Stimulated activated CD4-positive, alpha-beta T cell treated with anti-CD3 and anti-CD28 coated beads, Interleukin-1b, Interleukin-23, amount 100 ng/mL, for 24 hours (primary cell): ENCODE results near the gene SH3D21.

Experiments used
- DNase-seq, 4 experiments: peaks; one replicate each; pipeline ENCODE4 v3.0.0-alpha.2; 2020; ENCODE audit warnings: low read depth in 4 of 4, low spot score in 1 of 4

The SH3D21 gene

DNA sequence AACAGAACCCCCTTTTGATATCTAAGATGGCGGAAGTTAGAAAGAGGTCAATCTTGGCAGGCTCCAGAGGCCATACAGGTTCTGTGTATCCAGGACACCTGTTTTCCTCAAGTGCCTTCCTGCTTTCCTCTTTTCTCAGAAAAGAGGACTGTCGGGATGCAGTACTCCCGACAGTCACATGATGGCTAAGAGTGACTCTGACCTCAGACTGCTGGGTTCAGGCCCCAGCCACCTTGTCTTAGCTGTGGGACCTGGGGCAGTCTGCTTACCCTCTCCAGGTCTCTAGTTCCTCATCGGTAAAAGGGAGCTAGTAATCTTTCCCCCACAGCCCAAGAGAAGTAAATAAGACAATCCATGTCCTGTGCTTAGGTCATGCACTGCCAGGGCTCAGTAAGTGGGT is 49.6 kb downstream of the SH3D21 start:
- DNase-seq = no peak

DNA sequence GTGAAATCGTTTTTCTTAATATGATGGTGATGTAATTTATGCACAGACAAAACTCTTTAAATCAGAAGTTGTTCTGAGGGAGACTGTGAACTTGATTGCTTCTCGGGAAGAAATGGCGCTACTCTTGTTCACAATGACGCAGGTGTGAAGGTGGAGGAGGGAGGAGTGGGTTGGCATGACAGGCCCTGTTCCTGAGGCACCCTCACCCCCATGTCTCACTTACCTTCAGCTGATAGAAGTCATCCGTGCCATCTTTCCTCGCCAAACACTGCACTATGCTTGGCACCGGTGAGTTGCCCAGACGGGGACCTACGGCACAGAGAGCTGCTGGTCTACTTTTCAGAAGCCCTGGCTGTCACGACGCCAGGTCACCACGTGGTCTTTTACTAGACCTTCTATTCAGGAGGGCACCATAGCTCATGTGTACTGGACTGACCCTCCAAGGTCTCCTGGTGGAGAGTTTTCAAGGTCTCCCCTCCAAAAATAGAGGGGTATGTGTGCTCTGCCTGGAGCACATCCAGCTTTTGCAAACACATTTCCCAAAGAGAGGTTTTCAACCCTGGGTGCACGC is 52.4 kb downstream of the SH3D21 start:
- no peak for DNase-seq

DNA sequence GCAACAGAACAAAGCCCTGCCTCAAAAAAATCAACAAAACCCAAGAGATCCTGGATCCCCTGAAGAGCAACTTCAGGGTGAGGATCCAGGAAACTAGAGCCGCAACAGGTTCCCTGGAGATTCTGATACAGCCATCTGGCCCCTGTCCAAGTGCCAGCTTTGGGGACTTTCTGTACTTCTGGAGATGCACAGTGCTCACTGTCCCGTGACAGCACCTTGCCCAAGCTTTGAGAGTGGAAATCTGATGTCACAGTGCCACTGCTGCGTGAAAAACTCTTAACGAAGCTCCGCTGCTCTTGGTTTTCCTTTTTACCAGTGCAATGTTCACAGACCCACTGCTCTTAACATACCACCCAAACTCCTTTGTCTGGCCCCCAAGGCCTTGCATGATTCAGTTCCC is 53.2 kb downstream of the SH3D21 start:
- DNase-seq = no peak

DNA sequence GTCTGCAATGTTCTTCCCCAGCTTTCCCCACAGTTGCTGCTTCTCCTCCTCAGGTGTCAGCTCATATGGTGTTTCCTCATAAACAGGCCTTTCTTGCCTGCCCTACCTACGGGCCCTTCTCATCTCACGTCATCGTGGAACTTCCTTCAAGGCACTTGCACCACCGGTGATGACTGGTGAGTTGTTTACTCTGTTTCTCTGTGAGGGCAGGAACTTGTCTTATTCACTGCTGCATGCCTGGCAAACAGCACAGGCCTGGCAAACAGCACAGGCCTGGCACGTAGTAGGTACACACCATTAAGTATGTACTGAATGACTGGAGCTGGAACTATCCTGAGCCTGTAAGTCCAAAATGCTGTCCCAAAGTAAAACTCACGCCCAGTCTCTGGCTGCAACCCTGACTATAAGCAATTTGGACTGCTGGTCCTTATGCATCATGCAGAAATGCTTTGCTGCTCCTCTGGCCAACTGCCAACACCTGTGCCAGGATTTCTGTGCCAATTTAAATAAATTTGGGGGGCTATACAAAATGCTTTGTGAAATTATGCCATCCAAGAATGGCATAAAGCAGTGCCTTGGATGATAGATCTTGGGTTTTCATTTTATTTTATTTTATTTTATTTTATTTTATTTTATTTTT is 53.9 kb downstream of the SH3D21 start:
- DNase-seq = no peak

DNA sequence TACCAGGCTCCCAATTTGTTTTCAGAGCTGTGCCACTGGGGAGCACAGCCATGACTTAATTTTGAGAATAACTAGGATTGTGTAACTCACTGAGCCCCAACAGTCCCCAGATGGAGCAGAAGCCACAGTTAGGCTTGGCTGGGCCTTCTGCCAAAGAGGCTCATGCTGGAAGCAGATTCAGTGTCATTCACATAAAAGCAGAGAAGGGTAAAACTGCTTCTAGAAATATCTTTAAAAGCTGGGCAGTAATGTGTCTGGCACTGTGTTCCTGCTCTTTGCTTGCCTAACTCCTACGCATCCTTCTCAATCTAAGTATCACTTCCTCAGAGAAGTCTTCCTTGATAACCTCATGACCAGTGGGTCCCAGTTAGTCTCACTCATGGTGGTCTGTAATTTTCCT is 59.2 kb downstream of the SH3D21 start:
- DNase-seq = no peak

DNA sequence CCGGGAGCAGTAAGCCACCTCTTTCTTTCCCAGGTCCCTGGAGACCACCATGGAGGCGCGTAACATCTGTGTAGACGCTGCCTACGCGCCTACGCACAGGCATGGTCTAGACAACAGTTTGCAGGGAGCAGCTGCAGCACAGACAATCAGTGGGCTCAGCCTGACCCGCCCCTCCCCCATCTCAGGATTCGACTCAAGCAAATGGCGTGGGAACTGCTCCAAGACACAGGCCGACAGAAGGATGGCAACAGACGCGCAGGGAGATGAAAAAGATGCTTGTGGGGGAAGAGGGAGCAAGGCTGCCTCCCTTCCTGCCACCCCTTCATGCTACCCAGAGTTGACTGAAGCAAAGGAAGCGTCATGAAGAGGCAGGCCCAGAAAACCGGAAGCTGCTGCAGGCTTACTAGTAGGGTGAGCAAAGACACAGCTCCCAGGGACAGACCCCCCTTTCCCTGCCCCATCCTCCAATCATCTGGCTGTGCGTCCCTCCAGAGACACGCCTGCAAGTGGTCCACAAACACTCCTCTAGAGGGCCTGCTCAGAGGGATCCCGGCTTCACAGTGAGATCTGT is 60.0 kb downstream of the SH3D21 start:
- DNase-seq = no peak

DNA sequence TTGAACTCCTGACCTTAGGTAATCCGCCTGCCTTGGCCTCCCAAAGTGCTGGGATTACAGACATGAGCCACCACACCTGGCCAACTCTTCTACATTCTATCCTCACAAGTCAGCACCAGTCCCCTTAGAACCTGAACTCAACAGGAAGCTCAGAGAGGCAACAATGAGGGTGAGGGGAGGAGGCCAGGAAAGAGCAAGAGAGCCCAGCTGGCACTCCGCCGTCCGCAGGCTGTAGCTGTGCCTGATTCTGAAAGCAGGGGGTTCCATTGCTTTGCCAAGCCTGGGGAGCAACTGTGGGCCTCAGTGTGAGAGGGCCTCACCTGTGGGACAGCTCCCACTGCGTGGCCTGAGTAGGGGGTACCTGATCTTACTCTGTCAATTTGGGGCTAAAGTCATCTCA is 60.9 kb downstream of the SH3D21 start:
- DNase-seq = no peak

DNA sequence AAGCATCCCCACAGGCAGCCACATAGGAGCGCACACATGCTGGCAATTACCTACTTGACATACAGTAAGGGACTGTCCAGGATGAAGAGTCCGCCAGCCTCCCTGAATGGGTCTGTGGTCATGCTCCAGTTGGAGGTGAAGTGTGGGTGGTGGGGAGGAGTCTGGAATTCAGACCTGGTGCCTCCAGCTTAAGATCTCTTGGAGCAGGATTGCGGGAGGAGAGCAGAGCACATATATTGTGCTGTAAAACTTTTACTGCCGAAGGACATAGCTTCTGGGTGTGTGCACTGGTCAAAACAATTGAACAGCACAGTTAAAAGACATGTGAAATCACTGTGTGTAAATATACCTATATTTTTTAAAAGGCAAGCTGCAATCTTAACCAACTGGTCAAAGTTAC is 61.6 kb downstream of the SH3D21 start:
- DNase-seq = no peak

DNA sequence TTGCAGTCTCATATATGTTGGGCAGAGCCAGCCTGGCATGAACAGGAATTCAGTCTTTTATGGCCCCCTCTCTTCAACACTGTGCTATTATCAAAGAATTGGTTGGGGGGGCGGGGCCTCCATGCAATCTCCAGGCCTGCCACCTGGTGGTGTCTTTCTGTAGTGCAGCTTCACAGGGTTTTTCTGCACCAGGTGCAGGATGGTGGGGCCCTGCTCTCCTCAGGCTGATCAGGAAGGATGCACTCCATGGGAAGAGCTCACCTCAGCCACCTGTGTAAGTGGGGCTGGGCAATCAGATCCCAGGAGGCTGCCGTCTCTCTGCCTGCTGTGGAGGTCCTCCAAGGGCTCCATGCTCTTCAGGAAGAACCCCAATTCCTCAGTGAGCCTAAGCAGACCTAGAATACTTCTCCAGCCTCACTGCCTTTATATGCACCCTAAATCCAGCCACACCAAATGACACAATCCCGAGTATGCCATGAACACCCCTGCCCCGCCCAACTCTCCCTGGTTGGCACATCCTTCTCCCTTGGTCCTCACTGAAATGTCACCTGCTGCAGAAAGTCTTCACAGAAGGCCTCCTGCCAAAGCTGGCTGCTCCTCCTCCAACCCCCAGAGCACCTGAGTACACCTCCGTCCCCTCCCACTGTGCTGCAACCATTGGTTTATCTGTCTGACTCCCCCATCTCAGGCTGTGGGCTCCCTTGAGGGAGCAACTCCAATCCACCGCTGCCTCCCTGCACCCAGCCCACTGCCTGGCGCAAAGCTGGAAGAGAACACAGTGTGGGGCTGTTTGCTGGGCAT is 63.1 kb downstream of the SH3D21 start:
- DNase-seq = peak; percentile 69 to 88 (median 76)
